A673 (cell line): ENCODE data around the gene TMEM214. TPM values are rescaled to one million over a fixed set of nuclear protein-coding genes. Genes with fewer than 3 reads are reported as not detected.
A peak's percentile ranks its signal among the peaks of the same experiment; 100 is the strongest.

Experiments used
- BruUV-seq: library from RNA; stranded (reverse); fragments of 400-500 nt; replicated peaks from 2 replicates; lab custom pipeline; 2021; lab: Mats Ljungman, UMichigan
- CTCF ChIA-PET: fragments of 300-600 bp; sonication (Branson Sonifier 250); formaldehyde crosslinking; loops from one replicate; lab custom pipeline; 2022; ENCODE audit warnings: antibody characterized with exemption; lab: Charles Lee
- POLR2A ChIA-PET: fragments of 300-600 bp; sonication (Branson Sonifier 250); formaldehyde crosslinking; loops from one replicate; lab custom pipeline; 2022; ENCODE audit warnings: antibody characterized with exemption; ENCODE audit not compliant: low non-redundant PET; lab: Charles Lee
- DNase-seq: peaks from one replicate; pipeline ENCODE4 v3.0.0-alpha.2; 2015; ENCODE audit warnings: low spot score
- H3K27ac ChIP-seq: fragments of 200-600 bp; sonication (generic); 2 replicates; pipeline ENCODE4 v1.5.1; 2016; ENCODE audit warnings: mixed run types, low read depth, mild to moderate bottlenecking, mixed read lengths, antibody characterized with exemption, low read length; ENCODE audit not compliant: poor library complexity, severe bottlenecking
- H3K27me3 ChIP-seq: fragments of 200-600 bp; sonication (generic); replicated peaks from 2 replicates; pipeline ENCODE4 v1.6.1; 2017; ENCODE audit warnings: mixed run types, low read depth, mild to moderate bottlenecking, mixed read lengths, antibody characterized with exemption, low read length; ENCODE audit not compliant: insufficient read depth, poor library complexity
- H3K36me3 ChIP-seq: fragments of 200-600 bp; sonication (generic); 2 replicates; pipeline ENCODE4 v1.6.1; 2016; ENCODE audit warnings: mixed run types, mild to moderate bottlenecking, mixed read lengths, antibody characterized with exemption, low read length; ENCODE audit not compliant: insufficient read depth, poor library complexity, severe bottlenecking
- H3K4me1 ChIP-seq: fragments of 200-600 bp; sonication (generic); 2 replicates; pipeline ENCODE4 v1.6.1; 2017; ENCODE audit warnings: mixed run types, mild to moderate bottlenecking, mixed read lengths, antibody characterized with exemption, low read length; ENCODE audit not compliant: insufficient read depth, poor library complexity, severe bottlenecking
- H3K4me3 ChIP-seq: fragments of 200-600 bp; sonication (generic); 2 replicates; pipeline ENCODE4 v1.5.1; 2016; ENCODE audit warnings: low read depth, mixed run types, mild to moderate bottlenecking, mixed read lengths, low read length; ENCODE audit not compliant: poor library complexity, severe bottlenecking
- H3K9me3 ChIP-seq: fragments of 200-600 bp; sonication (generic); 2 replicates; pipeline ENCODE4 v1.6.1; 2016; ENCODE audit warnings: mixed run types, low read depth, mild to moderate bottlenecking, mixed read lengths, antibody characterized with exemption, low read length; ENCODE audit not compliant: poor library complexity, severe bottlenecking
- CTCF ChIP-seq: fragments of 300-800, 200-600 bp; sonication (generic); conservative IDR thresholded peaks from 2 replicates; pipeline ENCODE4 v1.5.1; 2017; ENCODE audit warnings: low read depth, mild to moderate bottlenecking, antibody characterized with exemption, low read length, moderate library complexity, mixed read lengths
- EZH2 ChIP-seq: fragments of 200-600 bp; sonication (generic); IDR thresholded peaks from 2 replicates; pipeline ENCODE4 v1.6.1; 2017; ENCODE audit warnings: borderline replicate concordance, low read depth, mild to moderate bottlenecking, mixed read lengths, antibody characterized with exemption, low read length; ENCODE audit not compliant: poor library complexity, severe bottlenecking
- intact Hi-C: fragments of 100-400 bp; cut with micrococcal nuclease; formaldehyde crosslinking; loops from one replicate; pipeline ENCODE4 v1.10.0; 2022; ENCODE audit not compliant: unreplicated experiment
- total RNA-seq: library from RNA; stranded (reverse); gene quantifications from 2 replicates; pipeline ENCODE4 v1.2.3, GENCODE V29; 2021

Gene TMEM214
- total RNA-seq, 1 experiment from 2014 or later = 76.7 TPM

- POLR2A ChIA-PET = no interaction called here
- H3K36me3 ChIP-seq = no peaks in the 10 kb centered on the region
- intact Hi-C loops = no loop called here
- CTCF ChIA-PET = interaction anchor here (0.6 kb wide), 1 partner anchor 602 kb away, joined by 4 read pairs; no protein-coding TSS in a partner anchor
- no TSS peak for BruUV-seq
- H3K27ac ChIP-seq = peak overlapping the region; percentile 80
- H3K4me1 ChIP-seq = peaks cover 33% of the 10 kb centered on the region
- H3K9me3 ChIP-seq = no peaks in the 10 kb centered on the region
- TF ChIP-seq EZH2 = no peak
- peak overlapping the region; percentile 36 for H3K4me3 ChIP-seq
- H3K27me3 ChIP-seq = no peaks in the 10 kb centered on the region
- no peak for DNase-seq
Measured at GRCh38 chr2:27080140-27080469, 47.3 kb downstream of the TMEM214 start.

- BruUV-seq = no TSS peak
- intact Hi-C loops = no loop called here
- Histone ChIP-seq H3K27me3 (no peaks in the 10 kb centered on the region), H3K9me3 (no peaks in the 10 kb centered on the region), H3K4me3 (peak overlapping the region; percentile 17), H3K27ac (peak overlapping the region; percentile 61), H3K36me3 (no peaks in the 10 kb centered on the region), H3K4me1 (peaks cover 28% of the 10 kb centered on the region)
- no peak for TF ChIP-seq EZH2
- no peak for TF ChIP-seq CTCF
- DNase-seq = no peak
- ChIA-PET CTCF (interaction anchor here (1.5 kb wide), 1 partner anchor 9 kb away, joined by 10 read pairs; the partner anchor contains the start of gene OST4), POLR2A (no interaction called here)
Measured at GRCh38 chr2:27080603-27080936, 47.8 kb downstream of the TMEM214 start.

GRCh38 chr2:27081984-27082772, 49.4 kb downstream of the TMEM214 start:
- no peak for DNase-seq
- intact Hi-C loops = no loop called here
- H3K4me1 ChIP-seq = peaks cover 28% of the 10 kb centered on the region
- H3K9me3 ChIP-seq = no peaks in the 10 kb centered on the region
- peak overlapping the region; percentile 75 for H3K27ac ChIP-seq
- CTCF ChIA-PET = interaction anchor here (1.5 kb wide), 1 partner anchor 10 kb away, joined by 10 read pairs; the partner anchor contains the start of gene OST4
- no peak overlapping the region for H3K4me3 ChIP-seq
- POLR2A ChIA-PET = no interaction called here
- H3K36me3 ChIP-seq = no peaks in the 10 kb centered on the region
- BruUV-seq = no TSS peak
- no peaks in the 10 kb centered on the region for H3K27me3 ChIP-seq
- TF ChIP-seq EZH2 (no peak), CTCF (no peak)
